ENCODE measurements around the gene TNRC18.
"Not testable (repeated sequence)": the region's sequence is repeated elsewhere in the genome, so short reads cannot be mapped to it uniquely, and the experiment has no call there.

The TNRC18 gene

DNA sequence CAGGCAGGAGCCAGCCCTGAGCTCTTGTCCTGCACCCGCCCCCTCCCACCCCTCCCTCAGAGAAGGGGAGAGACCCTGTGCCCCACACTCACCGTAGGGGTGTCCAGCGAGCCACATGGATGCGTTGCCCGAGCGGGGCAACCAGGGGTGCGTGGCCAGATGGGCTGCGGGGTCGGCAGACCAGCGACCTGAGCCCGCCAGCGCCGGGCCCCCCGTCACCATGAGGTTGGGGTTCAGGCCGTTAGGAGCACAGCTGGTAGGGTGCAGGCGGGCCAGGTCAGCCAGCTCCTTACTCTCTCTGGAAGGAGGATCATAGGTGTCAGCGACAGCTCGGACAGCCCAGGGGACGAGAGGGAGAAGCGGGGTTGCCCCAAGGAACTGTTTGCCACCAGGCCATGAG lies 46.4 kb downstream of the TNRC18 start:
- no peak for DNase-seq (ENCODE audit: low read depth)

DNA sequence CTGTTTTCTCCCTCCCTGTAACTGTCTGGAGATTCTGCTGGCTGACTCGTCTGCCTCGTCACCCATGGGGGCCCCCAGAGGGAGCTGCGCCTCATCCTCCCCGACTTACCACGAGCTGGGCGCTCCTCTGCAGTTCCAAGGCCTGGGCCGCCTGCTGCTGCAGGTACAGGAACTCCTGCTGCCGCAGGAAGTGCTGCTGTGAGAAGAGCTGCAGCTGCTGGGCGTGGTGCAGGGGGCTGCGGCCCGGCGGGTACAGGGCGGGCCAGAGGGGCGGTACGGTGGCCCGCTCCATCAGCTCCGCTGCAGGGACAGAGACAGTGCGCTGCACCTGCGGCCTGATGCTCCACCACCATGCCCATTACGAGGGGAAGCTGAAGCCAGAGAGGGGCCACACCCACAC lies 47.7 kb downstream of the TNRC18 start:
- no peak for DNase-seq (ENCODE audit: low read depth)

DNA sequence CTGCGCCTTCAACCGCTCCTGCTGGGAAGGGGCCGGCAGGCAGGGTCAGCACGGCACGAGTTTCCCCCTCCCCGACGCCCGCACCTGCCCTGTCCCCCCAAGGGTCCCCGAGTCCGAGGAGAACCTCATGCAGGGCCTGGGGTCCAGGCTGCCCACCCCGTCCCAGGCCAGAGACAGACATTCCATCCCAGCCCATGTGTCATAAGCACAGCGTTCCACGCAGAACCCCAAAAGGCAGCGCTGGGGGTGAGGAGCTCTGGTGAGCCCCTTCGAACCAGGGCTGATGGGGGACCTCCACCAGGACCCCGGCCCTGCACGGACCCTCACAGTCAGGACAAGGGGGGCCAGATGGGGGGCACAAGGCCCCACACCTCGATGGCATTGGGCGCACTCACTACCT lies 49.2 kb downstream of the TNRC18 start:
- no peak for DNase-seq (ENCODE audit: low read depth)

DNA sequence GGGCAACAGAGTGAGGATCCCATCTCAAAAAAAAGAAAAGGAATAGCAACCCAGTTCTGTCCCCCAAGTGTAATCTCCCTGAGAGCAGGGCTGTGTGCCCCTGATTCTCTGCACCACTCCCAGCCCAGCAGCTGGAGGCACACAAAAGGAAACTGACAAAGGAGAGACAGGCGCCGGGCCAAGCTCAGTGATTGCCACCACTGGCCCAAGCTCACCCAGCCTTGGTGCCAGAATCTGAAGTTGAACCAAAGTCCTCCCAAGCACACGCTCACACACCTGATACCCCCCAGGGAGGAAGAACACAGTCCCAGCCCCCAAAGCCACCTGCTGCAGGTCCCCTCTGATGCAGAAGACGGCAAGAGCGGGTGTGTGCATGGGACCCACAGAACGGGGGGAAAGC lies 50.3 kb downstream of the TNRC18 start:
- no peak for DNase-seq (ENCODE audit: low read depth)

DNA sequence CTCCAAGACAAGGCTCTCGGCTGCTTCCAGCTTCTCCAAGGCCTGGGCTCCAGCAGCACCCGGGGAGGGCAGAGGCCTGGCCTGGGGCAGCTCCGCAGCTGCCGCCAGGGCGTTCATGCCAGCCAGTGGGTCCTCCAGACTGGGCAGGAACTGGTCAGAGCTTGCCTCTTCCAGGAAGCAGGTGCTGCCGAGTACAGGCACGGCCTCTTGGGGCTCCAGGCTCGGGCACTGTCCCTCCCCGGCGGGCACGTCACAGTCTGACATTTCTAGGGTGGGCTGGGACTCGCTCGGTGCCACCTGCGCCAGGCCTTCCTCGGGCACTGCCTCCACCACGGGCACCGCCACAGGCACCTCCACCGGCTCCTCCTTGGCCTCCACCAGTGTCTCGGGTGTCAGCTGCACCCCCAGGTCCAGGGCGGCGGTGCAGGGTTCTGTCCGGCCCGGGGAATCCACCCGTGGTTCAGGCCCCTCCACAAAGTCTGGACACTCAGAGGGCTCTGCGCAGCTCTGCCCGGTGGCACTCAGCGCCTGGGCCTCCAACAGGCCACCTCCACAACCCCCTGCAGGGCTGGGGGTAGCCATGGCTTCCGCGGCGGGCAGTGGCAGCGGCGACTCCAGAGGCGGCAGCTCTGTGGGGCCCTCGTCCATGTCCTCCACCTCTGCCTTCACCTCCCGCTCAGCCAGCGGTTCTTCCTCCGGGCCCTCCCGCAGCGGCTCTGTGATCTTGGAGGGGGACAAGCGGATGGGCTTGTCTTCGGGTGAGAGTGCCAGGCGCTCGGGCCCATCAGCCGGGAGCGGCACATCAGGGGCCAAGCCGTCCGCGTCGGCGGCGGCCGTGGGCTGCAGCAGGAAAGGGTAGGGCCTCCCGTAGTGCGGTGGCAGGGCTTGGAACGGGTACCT lies 52.9 kb downstream of the TNRC18 start:
- DNase-seq (ENCODE audit: low read depth), result no peak

DNA sequence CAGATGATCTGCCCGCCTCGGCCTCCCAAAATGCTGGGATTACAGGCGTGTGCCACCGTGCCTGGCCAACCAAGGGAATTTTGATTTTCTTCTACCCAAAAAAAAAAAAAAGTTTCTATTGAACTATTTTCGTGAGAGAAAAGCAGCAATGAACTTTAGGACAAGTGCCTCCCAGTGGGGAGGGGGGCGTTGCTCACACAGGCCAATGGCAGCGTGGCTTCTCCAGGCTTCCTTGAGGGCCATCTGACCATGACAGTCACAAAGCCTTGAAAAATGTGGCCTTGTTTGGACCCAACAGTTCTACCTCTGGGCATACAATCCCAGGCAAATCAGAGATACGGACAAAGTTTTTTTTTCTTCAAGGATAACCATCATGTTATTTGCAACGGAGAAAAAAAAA lies 56.0 kb downstream of the TNRC18 start:
- DNase-seq (ENCODE audit: low read depth), result no peak

DNA sequence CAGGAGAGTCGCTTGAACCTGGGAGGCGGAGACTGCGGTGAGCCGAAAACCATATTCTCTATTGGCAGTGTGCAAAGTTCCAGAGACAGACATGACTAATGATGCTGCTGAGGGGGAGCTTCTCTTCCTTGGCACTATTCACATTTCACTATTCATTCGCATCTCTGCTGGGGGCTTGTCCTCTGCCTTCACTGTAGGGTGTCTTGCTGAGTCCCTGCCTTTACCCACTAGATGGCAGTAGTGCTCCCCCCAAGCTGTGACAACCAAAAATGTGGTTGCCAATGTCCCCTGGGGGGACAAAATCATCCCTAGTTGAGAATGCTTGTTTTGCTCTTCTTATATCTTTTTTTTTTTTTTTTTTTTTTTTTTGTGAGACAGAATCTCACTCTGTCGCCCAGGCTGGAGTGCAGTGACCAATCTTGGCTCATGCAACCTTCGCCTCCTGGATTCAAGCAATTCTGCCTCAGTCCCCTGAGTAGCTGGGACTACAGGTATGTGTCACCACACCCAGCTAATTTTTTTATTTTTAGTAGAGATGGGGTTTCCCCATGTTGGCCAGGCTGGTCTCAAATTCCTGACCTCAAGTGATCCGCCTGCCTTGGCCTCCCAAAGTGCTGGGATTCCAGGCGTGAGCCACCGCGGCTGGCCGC lies 57.5 kb downstream of the TNRC18 start:
- peak; percentile 34 for DNase-seq (ENCODE audit: low read depth)

DNA sequence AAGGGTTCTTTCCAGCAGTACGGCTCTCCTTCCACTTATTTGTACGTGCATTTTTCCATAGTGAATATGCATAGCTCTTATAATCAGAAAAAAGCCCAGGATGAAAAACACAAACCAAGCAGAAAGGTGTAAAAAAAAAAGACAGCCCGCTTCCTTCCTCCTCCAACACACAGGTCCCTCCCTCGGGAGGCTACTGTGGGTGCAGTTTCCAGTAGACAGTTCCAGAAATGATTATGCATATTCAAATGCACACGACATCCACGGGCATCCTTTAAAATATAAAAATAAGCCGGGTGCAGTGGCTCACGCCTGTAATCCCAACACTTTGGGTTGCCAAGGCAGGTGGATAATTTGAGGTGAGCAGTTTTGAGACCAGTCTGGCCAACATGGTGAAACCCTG lies 59.9 kb downstream of the TNRC18 start:
- no peak for DNase-seq (ENCODE audit: low read depth)

DNA sequence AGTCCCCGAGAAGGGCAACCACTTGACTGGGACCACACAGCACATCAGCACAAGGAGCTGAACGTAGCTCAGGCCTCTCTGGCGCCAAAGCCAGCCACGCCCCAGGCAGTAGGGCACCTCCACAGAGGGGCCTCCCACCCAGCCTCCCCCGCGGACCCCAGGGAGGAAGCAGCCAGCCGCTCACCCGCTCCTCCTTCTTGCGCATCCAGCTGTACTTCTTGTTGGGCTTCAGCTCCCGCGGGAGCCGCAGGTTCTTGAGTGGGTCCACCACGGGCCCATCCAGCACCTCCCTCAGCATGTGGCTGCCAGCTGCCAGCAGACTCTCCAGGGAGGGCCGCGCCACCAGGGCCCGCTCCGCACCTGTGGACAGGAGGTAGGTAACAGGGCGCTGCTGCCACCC lies 61.2 kb downstream of the TNRC18 start:
- DNase-seq (ENCODE audit: low read depth), result no peak

DNA sequence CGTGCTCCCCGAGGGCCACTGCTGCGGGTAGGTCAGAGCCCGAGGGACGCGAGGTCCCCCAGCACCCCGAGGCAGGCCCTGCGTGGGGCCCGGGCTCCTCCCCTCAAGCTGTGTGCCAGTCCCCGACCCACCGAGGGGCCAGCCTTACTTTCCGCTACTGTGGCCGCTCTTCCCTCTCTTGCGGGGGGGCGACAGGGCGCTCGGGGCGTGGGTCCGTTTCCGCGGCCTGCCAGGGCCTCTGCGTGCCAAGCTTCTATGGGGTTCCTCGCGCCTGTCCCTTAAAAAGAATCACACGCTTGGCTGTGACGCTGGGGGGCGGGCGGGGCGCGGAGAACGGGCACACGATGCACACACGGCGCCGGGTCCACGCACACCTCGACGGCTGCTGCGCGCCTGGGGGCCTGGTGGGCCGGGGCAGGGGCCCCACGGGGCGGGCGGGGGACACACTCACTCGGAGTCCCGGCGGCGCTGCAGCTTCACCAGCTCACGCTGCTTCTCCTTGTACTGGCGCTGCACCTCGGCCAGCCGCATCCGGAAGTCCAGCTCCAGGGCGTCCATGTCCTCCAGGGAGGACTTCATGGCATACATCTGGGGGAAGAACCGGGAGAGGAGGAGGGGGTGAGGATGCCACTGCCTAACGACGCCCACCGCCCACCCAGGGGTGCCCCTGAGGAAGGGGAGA lies 62.0 kb downstream of the TNRC18 start:
- no peak for DNase-seq (ENCODE audit: low read depth)

DNA sequence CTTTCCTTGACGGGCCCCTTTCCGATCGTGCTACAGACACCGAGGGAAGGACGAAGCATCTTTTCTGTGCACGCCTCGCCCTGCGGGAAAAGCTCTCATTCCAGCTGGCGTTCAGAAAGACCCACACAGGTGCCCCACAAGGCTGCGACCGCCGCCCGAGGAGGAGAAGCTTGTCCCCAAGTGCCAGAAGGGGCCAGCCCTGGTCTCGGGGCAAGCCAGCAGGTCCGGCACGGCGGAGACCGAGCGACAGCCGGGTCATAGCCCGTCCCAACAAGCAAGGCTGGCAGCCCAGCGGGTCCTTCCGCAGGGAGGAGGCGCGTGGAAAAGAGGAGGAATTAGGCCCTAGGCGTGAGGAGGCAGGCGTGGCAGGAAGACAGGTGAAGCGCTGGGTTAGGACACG lies 62.7 kb downstream of the TNRC18 start:
- no peak for DNase-seq (ENCODE audit: low read depth)

DNA sequence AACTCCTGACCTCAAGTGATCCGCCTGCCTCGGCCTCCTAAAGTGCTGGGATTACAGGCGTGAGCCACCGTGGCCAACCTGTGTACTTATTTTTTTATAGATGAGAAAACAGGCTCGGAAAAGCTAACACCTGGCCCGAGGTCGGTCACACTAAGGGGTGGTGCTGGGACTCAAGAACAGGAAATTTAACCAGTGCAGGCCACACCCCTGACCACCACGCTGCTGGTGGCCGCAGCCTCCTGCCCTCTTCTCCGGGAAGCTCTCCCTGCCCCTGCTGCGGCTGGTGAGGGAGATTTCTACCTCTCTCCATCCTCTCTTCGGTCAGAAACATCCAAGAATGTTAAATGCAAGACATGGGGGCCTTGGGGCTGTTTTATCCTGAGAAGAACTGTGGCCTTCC lies 63.2 kb downstream of the TNRC18 start:
- no peak for DNase-seq (ENCODE audit: low read depth)

DNA sequence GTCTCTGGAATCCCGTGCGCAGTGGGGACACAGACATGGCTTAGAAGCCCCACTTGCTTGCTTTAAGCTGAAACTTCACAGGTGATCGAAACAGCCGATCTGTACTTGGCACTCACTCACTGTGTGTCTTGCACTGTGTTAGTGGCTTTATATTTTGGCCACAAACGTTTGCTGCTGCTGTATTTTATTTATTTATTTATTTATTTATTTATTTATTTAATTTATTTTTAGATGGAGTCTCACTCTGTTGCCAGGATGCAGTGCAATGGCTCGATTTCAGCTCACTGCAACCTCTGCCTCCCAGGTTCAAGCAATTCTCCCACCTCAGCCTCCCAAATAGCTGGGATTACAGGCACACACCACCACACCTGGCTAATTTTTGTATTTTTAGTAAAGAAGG lies 63.6 kb downstream of the TNRC18 start:
- DNase-seq (ENCODE audit: low read depth), result not testable (repeated sequence)

DNA sequence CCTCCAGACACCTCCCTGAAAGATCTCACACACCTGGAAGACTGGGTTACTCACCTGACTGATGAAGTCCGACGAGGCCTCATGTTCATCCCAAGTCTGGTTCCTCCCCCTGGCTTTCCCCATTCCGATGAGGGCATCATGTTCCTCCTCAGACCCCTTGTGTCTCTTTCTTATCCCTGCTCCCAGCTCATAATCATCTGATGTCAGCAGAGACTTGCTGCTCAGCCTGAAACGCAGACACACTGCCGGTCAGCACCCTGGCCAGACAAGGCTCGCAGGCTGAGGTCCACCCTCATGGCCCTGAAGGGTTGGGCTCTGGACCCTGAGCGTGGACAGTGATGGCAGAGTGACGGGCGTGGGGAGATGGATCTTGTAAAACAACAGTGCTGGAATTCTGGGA lies 64.3 kb downstream of the TNRC18 start:
- DNase-seq (ENCODE audit: low read depth), result no peak

DNA sequence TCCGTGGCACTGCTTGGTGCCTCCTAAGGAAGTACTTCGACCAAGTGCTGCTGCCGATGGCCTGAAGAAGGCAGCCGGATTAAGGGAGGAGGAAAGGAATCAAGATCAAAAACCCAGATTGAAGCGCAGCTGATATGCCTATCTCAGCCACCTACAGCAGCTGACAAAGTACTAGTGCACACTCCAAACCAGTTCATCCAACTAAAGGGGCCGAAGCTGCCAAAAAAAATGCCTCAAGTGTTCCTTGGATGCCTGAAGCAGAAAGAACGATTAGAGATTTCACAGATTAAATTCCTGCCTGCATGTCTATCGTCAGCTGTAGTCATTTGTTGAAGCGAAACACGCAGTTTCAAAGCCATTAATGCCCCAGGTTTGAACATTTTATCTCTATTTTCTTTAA lies 65.7 kb downstream of the TNRC18 start:
- DNase-seq (ENCODE audit: low read depth), result no peak

DNA sequence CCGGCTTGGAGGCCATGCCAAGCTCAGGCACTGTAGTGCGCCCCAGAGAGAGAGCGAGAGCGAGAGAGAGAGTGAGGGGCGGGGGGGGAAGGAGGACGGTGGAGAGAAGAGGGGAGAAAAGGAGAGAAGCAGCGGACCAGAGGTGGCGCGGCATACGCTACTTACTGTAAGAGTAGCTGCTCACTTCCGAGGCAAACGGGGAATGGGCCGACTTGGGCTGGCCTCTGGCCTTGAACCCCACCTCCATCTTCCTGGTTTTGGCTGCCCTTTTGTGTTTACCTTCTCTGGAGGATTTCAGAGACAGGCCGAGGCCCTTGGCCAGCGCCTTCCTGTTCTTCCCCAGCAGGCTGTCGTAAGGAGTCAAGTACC lies 66.9 kb downstream of the TNRC18 start:
- no peak for DNase-seq (ENCODE audit: low read depth)

DNA sequence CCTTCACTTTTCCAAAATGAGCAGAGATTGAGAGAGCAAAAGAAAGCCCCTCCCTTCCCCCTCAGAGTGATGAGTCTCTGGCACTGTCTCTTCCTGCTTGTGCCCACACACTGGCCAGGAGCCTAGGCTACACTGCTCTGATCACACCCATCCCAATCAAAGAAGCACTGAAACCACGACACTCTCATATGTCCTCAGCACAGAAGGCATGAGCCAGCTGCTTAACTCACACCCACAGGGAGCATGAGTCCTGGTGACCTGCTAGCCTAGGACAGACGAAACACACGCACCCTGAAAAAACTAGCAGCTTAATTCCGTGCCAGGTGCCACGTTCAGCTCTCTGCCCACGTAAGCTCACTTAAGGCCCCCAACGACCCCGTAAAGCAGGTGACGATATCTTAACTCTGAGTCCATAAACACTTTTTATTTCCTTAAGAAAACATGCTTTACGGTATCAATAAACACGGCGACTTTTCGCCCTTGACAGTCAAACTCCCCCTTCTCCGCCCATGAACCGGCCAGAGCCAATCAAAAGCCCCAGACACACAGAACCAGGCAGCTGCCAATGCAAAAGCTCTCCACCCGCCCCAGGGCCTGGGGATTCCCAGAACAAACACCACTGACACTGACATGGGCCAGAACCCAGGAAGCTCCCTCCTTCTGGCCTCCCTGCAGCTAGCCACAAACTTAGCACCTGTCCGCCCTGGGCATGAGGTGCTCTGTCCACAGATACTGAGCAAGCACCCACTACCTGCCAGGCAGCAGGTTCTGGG lies 69.0 kb downstream of the TNRC18 start:
- DNase-seq (ENCODE audit: low read depth), result no peak

DNA sequence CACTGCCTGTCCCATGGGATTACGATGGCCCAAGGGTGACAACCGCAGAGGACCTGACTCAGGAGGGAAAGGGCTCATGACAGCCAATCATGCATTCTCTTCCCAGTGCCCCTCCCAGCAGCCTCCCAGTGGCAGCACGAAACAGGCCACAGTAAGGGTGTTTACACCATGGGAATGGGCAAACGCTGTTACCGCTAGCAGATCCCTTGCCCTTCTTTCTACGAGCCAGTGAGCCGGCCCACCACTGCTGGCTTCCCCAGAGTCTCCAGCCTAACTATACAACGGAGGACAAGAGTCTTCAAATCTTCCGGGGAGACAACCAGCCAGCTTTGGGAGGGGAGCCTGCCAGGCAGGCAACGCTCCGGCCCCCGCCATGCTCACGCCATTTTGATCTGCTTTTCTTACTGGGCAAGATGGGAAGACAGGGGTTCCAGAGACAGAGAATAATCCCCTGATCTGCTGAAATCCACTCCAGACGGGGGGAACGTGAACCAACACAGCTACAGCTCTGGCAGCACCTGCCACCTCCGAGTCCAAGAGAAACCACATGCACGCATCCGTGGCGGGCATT lies 71.1 kb downstream of the TNRC18 start:
- no peak for DNase-seq (ENCODE audit: low read depth)

DNA sequence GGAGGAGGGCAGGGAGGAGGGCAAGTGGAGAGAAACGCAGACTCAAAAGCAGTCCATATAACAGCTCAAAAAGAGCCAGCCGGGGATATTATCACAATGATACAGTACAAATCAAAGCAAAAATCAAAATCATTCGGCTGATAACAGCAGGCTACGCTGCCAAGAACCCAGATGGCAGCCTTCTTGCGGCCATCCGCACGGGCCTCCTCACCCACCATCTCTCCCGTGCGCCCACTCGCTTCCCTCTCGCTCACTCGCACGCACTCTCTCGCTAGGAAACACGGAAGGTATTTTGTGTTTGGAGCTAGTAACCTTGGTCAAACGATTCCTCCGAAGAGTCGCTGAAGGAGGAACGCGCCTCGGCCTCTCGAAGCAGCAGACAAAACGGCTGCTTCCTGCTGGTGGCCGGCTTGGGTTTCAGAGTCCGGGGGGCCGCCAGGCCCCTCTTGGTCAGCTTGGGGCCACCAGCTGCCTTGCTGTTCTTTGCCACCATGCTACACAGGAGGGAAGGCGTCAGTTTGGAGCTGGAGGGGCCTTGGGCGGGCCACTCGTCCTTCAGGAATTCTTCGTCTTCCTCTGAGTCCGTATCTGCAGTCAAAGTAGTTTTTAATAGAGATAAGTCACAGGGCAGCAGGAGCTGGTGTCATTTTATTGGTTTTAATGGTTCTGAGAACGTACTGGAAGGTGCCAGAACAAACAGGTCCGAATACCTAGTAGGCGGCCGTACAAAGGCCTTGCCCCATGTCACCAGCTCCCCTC lies 71.9 kb downstream of the TNRC18 start:
- no peak for DNase-seq (ENCODE audit: low read depth)

DNA sequence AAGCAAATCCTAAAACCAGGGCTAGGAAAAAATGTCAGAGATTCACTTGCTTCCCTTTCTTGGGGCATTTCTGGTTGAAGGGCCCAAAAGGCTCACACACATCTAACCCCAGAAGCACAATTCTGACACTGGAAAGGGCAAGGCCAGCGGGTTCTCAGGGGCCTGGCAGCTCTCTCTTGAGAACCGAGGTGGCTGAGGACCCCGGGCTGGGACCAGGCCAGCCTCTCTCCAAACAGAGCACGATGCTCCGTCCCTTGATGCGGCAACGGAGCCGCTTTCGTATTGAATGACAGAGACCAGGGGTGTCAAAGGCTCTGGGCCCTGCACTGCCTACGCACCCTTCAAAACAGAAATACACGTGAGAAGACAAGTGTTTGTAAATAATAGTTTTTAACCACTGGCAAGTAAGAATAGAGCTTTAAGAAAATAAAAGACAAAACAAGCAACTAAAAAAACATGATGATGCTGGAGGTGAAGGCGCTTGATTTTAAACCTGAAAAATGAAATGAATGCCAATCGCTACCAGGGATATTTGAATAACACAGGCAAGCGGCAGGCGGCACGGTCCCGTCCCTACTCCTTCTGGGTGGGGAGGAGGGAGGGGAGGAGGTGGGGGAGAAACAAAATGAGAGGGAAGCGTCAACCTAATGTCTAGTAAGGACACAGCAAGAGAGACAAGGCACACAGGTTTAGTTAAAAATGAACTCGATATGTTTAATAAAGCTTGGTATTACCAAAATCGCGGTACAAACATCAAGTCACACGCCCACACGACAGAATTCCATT lies 72.8 kb downstream of the TNRC18 start:
- DNase-seq (ENCODE audit: low read depth), result no peak

DNA sequence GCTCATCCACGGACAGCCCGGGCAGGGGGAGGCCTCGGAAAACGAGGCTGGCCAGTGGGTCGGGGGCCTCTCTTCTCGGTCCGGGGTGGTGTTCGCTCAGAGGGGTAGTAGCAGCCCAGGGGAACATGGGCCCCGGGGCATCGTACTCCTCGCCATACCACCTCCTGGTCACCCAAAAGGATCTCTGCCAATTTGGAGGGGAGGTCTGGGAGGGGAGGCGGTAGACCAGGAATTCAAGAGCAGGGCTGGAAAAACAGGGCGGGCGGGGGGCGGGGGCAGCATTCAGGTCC lies 73.5 kb downstream of the TNRC18 start:
- DNase-seq (ENCODE audit: low read depth), result no peak

Measured in CMK (cell line).